ENCODE results near the gene UBQLN4. TPM values are rescaled to one million over a fixed set of nuclear protein-coding genes. Genes with fewer than 3 reads are reported as not detected.

The UBQLN4 gene
- total RNA-seq, 4 donors from 2014 or later: 15.1 to 16.5 (median 16.2) TPM

GRCh38 chr1:155993595-155993994, 60.0 kb downstream of the UBQLN4 start:
- TF ChIP-seq CTCF (IDR thresholded peaks at IDR 0.05; ENCODE audit: low read depth): no peak

- no peak for TF ChIP-seq CTCF (IDR thresholded peaks at IDR 0.05; ENCODE audit: low read depth)
These were observed 63.4 kb downstream of the UBQLN4 start for GRCh38 chr1:155990005-155990739.

GRCh38 chr1:155989242-155990004, 64.2 kb downstream of the UBQLN4 start:
- TF ChIP-seq CTCF (IDR thresholded peaks at IDR 0.05; ENCODE audit: low read depth): no peak

Other genes with a start within 250 kb of the UBQLN4 start
- 10 to 100 TPM; 30.9 to 42.8 (median 36.3) TPM for gene GON4L, start 196.6 kb downstream of the UBQLN4 start, total RNA-seq
- gene SYT11, start 194.2 kb downstream of the UBQLN4 start, total RNA-seq: 10 to 100 TPM in 1 of 4 donors, 1 to 10 TPM in 3; 4.3 to 13.8 (median 5.2) TPM
- gene RIT1, start 142.4 kb downstream of the UBQLN4 start, total RNA-seq: 10 to 100 TPM; 24.3 to 40.1 (median 28.4) TPM
- gene KHDC4, start 119.4 kb downstream of the UBQLN4 start, total RNA-seq: 10 to 100 TPM; 30.9 to 62.0 (median 39.5) TPM
- not detected for gene RXFP4, start 112.2 kb downstream of the UBQLN4 start, total RNA-seq
- gene ARHGEF2, start 75.3 kb downstream of the UBQLN4 start, total RNA-seq: 100 to 1,000 TPM in 3 of 4 donors, 10 to 100 TPM in 1; 77.9 to 143 (median 131) TPM
- gene SSR2, start 32.8 kb downstream of the UBQLN4 start, total RNA-seq: 100 to 1,000 TPM; 117 to 238 (median 185) TPM
- gene LAMTOR2, start 984 bp upstream of the UBQLN4 start, total RNA-seq: 10 to 100 TPM; 51.7 to 80.1 (median 66.9) TPM
- gene RAB25, start 7.4 kb upstream of the UBQLN4 start, total RNA-seq: not detected
- gene MEX3A, start 28.7 kb upstream of the UBQLN4 start, total RNA-seq: under 1 TPM; 0.17 to 0.57 (median 0.27) TPM
- 100 to 1,000 TPM; 210 to 349 (median 281) TPM for gene LMNA, start 60.9 kb upstream of the UBQLN4 start, total RNA-seq
- gene SEMA4A, start 99.8 kb upstream of the UBQLN4 start, total RNA-seq: 1 to 10 TPM; 2.6 to 3.4 (median 3.0) TPM
- gene SLC25A44, start 140.3 kb upstream of the UBQLN4 start, total RNA-seq: 10 to 100 TPM in 3 of 4 donors, 1 to 10 TPM in 1; 7.9 to 22.3 (median 13.1) TPM
- gene PMF1, start 159.2 kb upstream of the UBQLN4 start, total RNA-seq: 10 to 100 TPM; 36.3 to 51.2 (median 41.0) TPM
- gene BGLAP, start 188.4 kb upstream of the UBQLN4 start, total RNA-seq: under 1 TPM in 2 of 4 donors, not detected in 2; 0.68 to 0.94 TPM
- gene PAQR6, start 194.3 kb upstream of the UBQLN4 start, total RNA-seq: 1 to 10 TPM in 2 of 4 donors, under 1 TPM in 1, not detected in 1; 0.66 to 1.5 (median 1.0) TPM
- gene SMG5, start 229.0 kb upstream of the UBQLN4 start, total RNA-seq: 10 to 100 TPM; 26.6 to 48.6 (median 37.3) TPM
- gene TMEM79, start 230.5 kb upstream of the UBQLN4 start, total RNA-seq: 1 to 10 TPM in 3 of 4 donors, not detected in 1; 1.0 to 2.3 (median 2.2) TPM
- gene GLMP, start 241.9 kb upstream of the UBQLN4 start, total RNA-seq: 10 to 100 TPM; 34.9 to 84.3 (median 48.3) TPM
- not detected for gene VHLL, start 245.5 kb upstream of the UBQLN4 start, total RNA-seq

All from subcutaneous adipose tissue (tissue), 4 donors.